IMR-90 (cell line): Measurements from ENCODE around the gene CNKSR3. TPM values are rescaled to one million over a fixed set of nuclear protein-coding genes. Genes with fewer than 3 reads are reported as not detected.

Source experiments
- ATAC-seq: fragments of 200-7000 bp; cut with Tn5 transposase; 2 replicates; pipeline ENCODE4 v1.9.1; 2020; ENCODE audit warnings: low read depth, mild to moderate bottlenecking, moderate library complexity
- BruUV-seq: library from RNA; stranded (reverse); fragments of 400-500 nt; replicated peaks from 2 replicates; lab custom pipeline; 2021; lab: Mats Ljungman, UMichigan
- CTCF ChIA-PET: fragments of 300-600 bp; formaldehyde crosslinking; extraction: SDS; loops from one replicate; lab custom pipeline; 2021; ENCODE audit warnings: antibody characterized with exemption; lab: Yijun Ruan, JAX
- POLR2A ChIA-PET: fragments of 300-600 bp; sonication (Branson Sonifier 250); formaldehyde crosslinking; loops from one replicate; lab custom pipeline; 2022; ENCODE audit warnings: antibody characterized with exemption; ENCODE audit not compliant: unreplicated experiment; lab: Charles Lee
- DNase-seq: peaks from one replicate; pipeline ENCODE4 v3.0.0; 2013
- H2AFZ ChIP-seq: replicated peaks from 2 replicates; pipeline ENCODE3; 2013; ENCODE audit warnings: low read length, mild to moderate bottlenecking; ENCODE audit not compliant: poor library complexity
- H2AK5ac ChIP-seq: 2 replicates; pipeline ENCODE4 v1.6.1; 2013; ENCODE audit warnings: low read depth, low read length, inconsistent platforms
- H2AK9ac ChIP-seq: replicated peaks from 2 replicates; pipeline ENCODE3; 2013; ENCODE audit warnings: mild to moderate bottlenecking, low read depth, low read length, moderate library complexity; ENCODE audit not compliant: poor library complexity
- H2BK120ac ChIP-seq: 2 replicates; pipeline ENCODE4 v1.6.1; 2013; ENCODE audit warnings: low read depth, low read length, inconsistent platforms
- H2BK15ac ChIP-seq: 3 replicates; pipeline ENCODE4 v1.6.1; 2013; ENCODE audit warnings: low read depth, low read length, inconsistent platforms
- H2BK20ac ChIP-seq: 2 replicates; pipeline ENCODE4 v1.6.1; 2013; ENCODE audit warnings: low read depth, mild to moderate bottlenecking, inconsistent platforms, low read length, moderate library complexity
- H2BK5ac ChIP-seq: 2 replicates; pipeline ENCODE4 v1.6.1; 2013; ENCODE audit warnings: mild to moderate bottlenecking, low read depth, low read length, inconsistent platforms; ENCODE audit not compliant: poor library complexity, severe bottlenecking
- H3K14ac ChIP-seq: replicated peaks from 2 replicates; pipeline ENCODE4 v1.6.1; 2013; ENCODE audit warnings: low read depth, low read length, inconsistent platforms
- H3K18ac ChIP-seq: 2 replicates; pipeline ENCODE4 v1.6.1; 2013; ENCODE audit warnings: low read depth, low read length, control low read depth
- H3K23ac ChIP-seq: 2 replicates; pipeline ENCODE4 v1.6.1; 2013; ENCODE audit warnings: low read depth, low read length, inconsistent platforms
- H3K27ac ChIP-seq: 2 replicates; pipeline ENCODE4 v1.5.1; 2013; ENCODE audit warnings: mild to moderate bottlenecking, control low read depth, low read length; ENCODE audit not compliant: insufficient read depth
- H3K27me3 ChIP-seq: 2 replicates; pipeline ENCODE4 v1.6.1; 2013; ENCODE audit warnings: low read length; ENCODE audit not compliant: control insufficient read depth, insufficient read depth
- H3K36me3 ChIP-seq: 2 replicates; pipeline ENCODE4 v1.6.1; 2013; ENCODE audit warnings: low read length, mixed read lengths; ENCODE audit not compliant: control insufficient read depth, insufficient read depth
- H3K4ac ChIP-seq: 2 replicates; pipeline ENCODE4 v1.6.1; 2013; ENCODE audit warnings: low read depth, low read length, inconsistent platforms
- H3K4me1 ChIP-seq: 2 replicates; pipeline ENCODE4 v1.6.1; 2013; ENCODE audit warnings: low read length, mixed read lengths; ENCODE audit not compliant: control insufficient read depth, insufficient read depth
- H3K4me2 ChIP-seq: 2 replicates; pipeline ENCODE4 v1.6.1; 2013; ENCODE audit warnings: low read depth, mild to moderate bottlenecking, control low read depth, low read length, moderate library complexity
- H3K4me3 ChIP-seq: 2 replicates; pipeline ENCODE4 v1.5.1; 2013; ENCODE audit warnings: low read depth, mild to moderate bottlenecking, control low read depth, low read length, moderate library complexity; ENCODE audit not compliant: insufficient read depth
- H3K56ac ChIP-seq: 2 replicates; pipeline ENCODE4 v1.6.1; 2013; ENCODE audit warnings: low read length, inconsistent platforms; ENCODE audit not compliant: insufficient read depth; ENCODE audit errors: extremely low read depth
- H3K79me1 ChIP-seq, 2 experiments: 2 replicates each; pipeline ENCODE4 v1.6.1; 2013; ENCODE audit warnings: low read length in 2 of 2, inconsistent platforms in 1 of 2, low read depth in 1 of 2
- H3K9ac ChIP-seq: 2 replicates; pipeline ENCODE4 v1.6.1; 2013; ENCODE audit warnings: low read depth, low read length, control low read depth
- H3K9me1 ChIP-seq: 2 replicates; pipeline ENCODE4 v1.6.1; 2013; ENCODE audit warnings: low read length, inconsistent platforms; ENCODE audit not compliant: insufficient read depth
- H3K9me3 ChIP-seq: 2 replicates; pipeline ENCODE4 v1.6.1; 2013; ENCODE audit warnings: low read length; ENCODE audit not compliant: control insufficient read depth, insufficient read depth
- H4K20me1 ChIP-seq: 2 replicates; pipeline ENCODE4 v1.6.1; 2013; ENCODE audit warnings: low read length, inconsistent platforms; ENCODE audit not compliant: insufficient read depth
- H4K5ac ChIP-seq: 2 replicates; pipeline ENCODE4 v1.6.1; 2013; ENCODE audit warnings: mild to moderate bottlenecking, low read depth, low read length, control low read depth
- H4K8ac ChIP-seq, 2 experiments: 2 replicates each; pipeline ENCODE4 v1.6.1; 2013; ENCODE audit warnings: low read depth in 2 of 2, low read length in 2 of 2, control low read depth in 1 of 2, inconsistent platforms in 1 of 2
- H4K91ac ChIP-seq: 2 replicates; pipeline ENCODE4 v1.6.1; 2013; ENCODE audit warnings: low read depth, low read length, inconsistent platforms; ENCODE audit not compliant: insufficient read depth
- BHLHE40 ChIP-seq: fragments of 150-350 bp; IDR thresholded peaks from 2 replicates; pipeline ENCODE4 v1.6.1; 2016; ENCODE audit warnings: mild to moderate bottlenecking, low read depth, low read length
- CEBPB ChIP-seq: IDR thresholded peaks from 2 replicates; pipeline ENCODE4 v1.6.1; 2012; ENCODE audit warnings: low read depth, low read length, improper control_type of control experiment
- FOS ChIP-seq: fragments of 150-350 bp; IDR thresholded peaks from 2 replicates; pipeline ENCODE4 v1.6.1; 2016; ENCODE audit warnings: low read depth, low read length
- MAZ ChIP-seq: IDR thresholded peaks from 2 replicates; pipeline ENCODE4 v1.6.1; 2012; ENCODE audit warnings: low read depth, mild to moderate bottlenecking, low read length, improper control_type of control experiment, moderate library complexity, borderline replicate concordance
- MXI1 ChIP-seq: IDR thresholded peaks from 2 replicates; pipeline ENCODE4 v1.6.1; 2012; ENCODE audit warnings: low read depth, mild to moderate bottlenecking, low read length, moderate library complexity, borderline replicate concordance
- NFE2L2 ChIP-seq: fragments of 150-350 bp; IDR thresholded peaks from 2 replicates; pipeline ENCODE4 v1.6.1; 2016; ENCODE audit warnings: low read depth, mild to moderate bottlenecking, low read length
- POLR2A ChIP-seq: IDR thresholded peaks from 2 replicates; pipeline ENCODE4 v1.6.1; 2012; ENCODE audit warnings: mild to moderate bottlenecking, low read depth, low read length
- RAD21 ChIP-seq: IDR thresholded peaks from 2 replicates; pipeline ENCODE4 v1.6.1; 2012; ENCODE audit warnings: low read length, improper control_type of control experiment
- RCOR1 ChIP-seq: IDR thresholded peaks from 2 replicates; pipeline ENCODE4 v1.6.1; 2012; ENCODE audit warnings: mild to moderate bottlenecking, low read length, improper control_type of control experiment; ENCODE audit not compliant: insufficient replicate concordance
- RFX5 ChIP-seq: IDR thresholded peaks from 2 replicates; pipeline ENCODE4 v1.8.0; 2012; ENCODE audit warnings: low read depth, mild to moderate bottlenecking, low read length, moderate library complexity
- SMC3 ChIP-seq: fragments of 150-350 bp; IDR thresholded peaks from 2 replicates; pipeline ENCODE4 v1.6.1; 2016; ENCODE audit warnings: low read depth, mild to moderate bottlenecking, antibody characterized with exemption, low read length, moderate library complexity
- USF2 ChIP-seq: fragments of 150-350 bp; IDR thresholded peaks from 2 replicates; pipeline ENCODE4 v1.6.1; 2017; ENCODE audit warnings: mild to moderate bottlenecking, antibody characterized with exemption, low read length, low read depth
- WGBS, 2 experiments: methylation state at CpG; one replicate each; pipeline versions ENCODE4 v1.1.5 to v1.1.7; 2013; ENCODE audit warnings: missing lambda C conversion rate in 2 of 2; ENCODE audit not compliant: insufficient read length in 1 of 2; ENCODE audit errors: extremely low coverage in 2 of 2; 5-methylcytosine and 5-hydroxymethylcytosine counted together
- dilution Hi-C: fragments of 300-500 bp; cut with HindIII; formaldehyde crosslinking; loops from one replicate; pipeline ENCODE4 v1.14.3; 2018; ENCODE audit warnings: low sequenced_read_pairs; ENCODE audit not compliant: unreplicated experiment
- in situ Hi-C: fragments of 300-500 bp; cut with MboI; formaldehyde crosslinking; loops from 3 replicates; pipeline ENCODE4 v1.14.3; 2019; ENCODE audit warnings: low sequenced_read_pairs, inconsistent platforms, mixed read lengths
- intact Hi-C: fragments of 100-400 bp; cut with micrococcal nuclease; formaldehyde crosslinking; loops from 2 replicates; pipeline ENCODE4 v1.10.0; 2022
- polyA plus RNA-seq, 3 experiments: library from polyadenylated mRNA; depleted of rRNA; stranded (reverse); fragments of >200 nt; gene quantifications; 2 replicates each; pipeline ENCODE4 v1.2.3, GENCODE V29; 2012; ENCODE audit warnings: low replicate concordance in 1 of 3
- total RNA-seq: library from RNA; depleted of rRNA; stranded (reverse); fragments of >200 nt; gene quantifications from 2 replicates; pipeline ENCODE4 v1.2.3, GENCODE V29; 2012
- TF ChIP-seq, protein P1 (sequence below): conservative IDR thresholded peaks from 2 replicates; pipeline ENCODE4 v1.5.1; 2012; ENCODE audit warnings: mild to moderate bottlenecking, low read depth, low read length, improper control_type of control experiment

The CNKSR3 gene
- total and polyA plus RNA-seq, 2 of the 4 experiments (the other 2 are of a cell fraction): 6.7 to 15.8 TPM

GRCh38 chr6:154469306-154469935, 41.1 kb downstream of the CNKSR3 start:
- ChIA-PET POLR2A (no interaction called here), CTCF (no interaction called here)
- H4K5ac ChIP-seq: no peak overlapping the region
- in situ Hi-C loops: no loop called here
- H3K27me3 ChIP-seq: no peaks in the 10 kb centered on the region
- no TSS peak for BruUV-seq
- no peak overlapping the region for H2AFZ ChIP-seq
- no peak overlapping the region for H2BK15ac ChIP-seq
- H3K9me1 ChIP-seq: peaks cover 3% of the 10 kb centered on the region
- H3K56ac ChIP-seq: no peak overlapping the region
- DNase-seq: no peak
- no peak overlapping the region for H3K14ac ChIP-seq
- no peak overlapping the region for H4K8ac ChIP-seq
- no peak overlapping the region for H3K18ac ChIP-seq
- no peak for ATAC-seq
- no peak overlapping the region; the same call in 1 of the 2 replicates for H3K23ac ChIP-seq
- H2BK5ac ChIP-seq: no peak overlapping the region
- no peak overlapping the region for H3K9ac ChIP-seq
- H3K4me2 ChIP-seq: no peak overlapping the region
- H4K20me1 ChIP-seq: no peaks in the 10 kb centered on the region
- H2BK120ac ChIP-seq: no peak overlapping the region
- intact Hi-C loops: no loop called here
- H3K79me1 ChIP-seq: peaks cover 27 to 62% of the 10 kb centered on the region in 2 experiments
- no peaks in the 10 kb centered on the region for H3K36me3 ChIP-seq
- no peak overlapping the region for H3K4me3 ChIP-seq
- H3K4ac ChIP-seq: no peak overlapping the region
- no peak overlapping the region for H4K91ac ChIP-seq
- H3K9me3 ChIP-seq: no peaks in the 10 kb centered on the region; the same call in 1 of the 2 replicates
- H2AK5ac ChIP-seq: no peak overlapping the region
- peaks cover 2% of the 10 kb centered on the region for H3K4me1 ChIP-seq
- TF ChIP-seq, protein P1, sequence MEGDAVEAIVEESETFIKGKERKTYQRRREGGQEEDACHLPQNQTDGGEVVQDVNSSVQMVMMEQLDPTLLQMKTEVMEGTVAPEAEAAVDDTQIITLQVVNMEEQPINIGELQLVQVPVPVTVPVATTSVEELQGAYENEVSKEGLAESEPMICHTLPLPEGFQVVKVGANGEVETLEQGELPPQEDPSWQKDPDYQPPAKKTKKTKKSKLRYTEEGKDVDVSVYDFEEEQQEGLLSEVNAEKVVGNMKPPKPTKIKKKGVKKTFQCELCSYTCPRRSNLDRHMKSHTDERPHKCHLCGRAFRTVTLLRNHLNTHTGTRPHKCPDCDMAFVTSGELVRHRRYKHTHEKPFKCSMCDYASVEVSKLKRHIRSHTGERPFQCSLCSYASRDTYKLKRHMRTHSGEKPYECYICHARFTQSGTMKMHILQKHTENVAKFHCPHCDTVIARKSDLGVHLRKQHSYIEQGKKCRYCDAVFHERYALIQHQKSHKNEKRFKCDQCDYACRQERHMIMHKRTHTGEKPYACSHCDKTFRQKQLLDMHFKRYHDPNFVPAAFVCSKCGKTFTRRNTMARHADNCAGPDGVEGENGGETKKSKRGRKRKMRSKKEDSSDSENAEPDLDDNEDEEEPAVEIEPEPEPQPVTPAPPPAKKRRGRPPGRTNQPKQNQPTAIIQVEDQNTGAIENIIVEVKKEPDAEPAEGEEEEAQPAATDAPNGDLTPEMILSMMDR: no peak
- TF ChIP-seq MAZ: no peak
- TF ChIP-seq CEBPB: no peak
- TF ChIP-seq FOS: no peak
- TF ChIP-seq USF2: no peak
- no peak for TF ChIP-seq RFX5
- TF ChIP-seq MXI1: no peak
- no peak for TF ChIP-seq RAD21
- no peak for TF ChIP-seq POLR2A
- no peak for TF ChIP-seq SMC3
- TF ChIP-seq RCOR1: no peak
- TF ChIP-seq BHLHE40: no peak
- no peak for TF ChIP-seq NFE2L2
- WGBS, 2 experiments: 50% methylated on average over 1 of the region's 4 CpGs; no CpG with 5 or more reads in 1 of the 2 experiments
- no peak overlapping the region for H3K27ac ChIP-seq
- dilution Hi-C loops: no loop called here
- no peak overlapping the region for H2BK20ac ChIP-seq
- H2AK9ac ChIP-seq: no peak overlapping the region
